ENCODE measurements around the gene PHACTR3.

- TF ChIP-seq EZH2 (IDR thresholded peaks at IDR 0.05; ENCODE audit: low read length, unreplicated experiment) (no peak), CTCF (conservative IDR thresholded peaks at IDR 0.05; ENCODE audit: low read depth, low read length) (no peak), EZH2phosphoT487 (IDR thresholded peaks at IDR 0.05; ENCODE audit: borderline replicate concordance, low read length) (no peak)
These were observed 44.2 kb downstream of the PHACTR3 start for GRCh38 chr20:59648466-59649070.
